Cardiac fibroblast (primary cell): Measurements from ENCODE around the gene SMLR1.

ENCODE experiments used
- DNase-seq, 2 donors: peaks; one replicate each; pipeline versions ENCODE4 v3.0.0 to v3.0.0-alpha.2; 2010; ENCODE audit warnings: low read depth in 2 of 2
- H3K4me3 ChIP-seq, 2 donors: replicated peaks in 1 of 2; 1 replicate in 1 of 2; 2 replicates in 1 of 2; pipeline ENCODE4 v1.5.1; 2011; ENCODE audit warnings: low read depth in 2 of 2, low read length in 2 of 2, mild to moderate bottlenecking in 2 of 2, moderate library complexity in 1 of 2
- TF ChIP-seq, protein P1 (sequence below): IDR thresholded peaks from one replicate; pipeline ENCODE4 v1.5.1; 2011; ENCODE audit warnings: low read depth, mild to moderate bottlenecking, low read length, inconsistent platforms

Gene SMLR1

DNA sequence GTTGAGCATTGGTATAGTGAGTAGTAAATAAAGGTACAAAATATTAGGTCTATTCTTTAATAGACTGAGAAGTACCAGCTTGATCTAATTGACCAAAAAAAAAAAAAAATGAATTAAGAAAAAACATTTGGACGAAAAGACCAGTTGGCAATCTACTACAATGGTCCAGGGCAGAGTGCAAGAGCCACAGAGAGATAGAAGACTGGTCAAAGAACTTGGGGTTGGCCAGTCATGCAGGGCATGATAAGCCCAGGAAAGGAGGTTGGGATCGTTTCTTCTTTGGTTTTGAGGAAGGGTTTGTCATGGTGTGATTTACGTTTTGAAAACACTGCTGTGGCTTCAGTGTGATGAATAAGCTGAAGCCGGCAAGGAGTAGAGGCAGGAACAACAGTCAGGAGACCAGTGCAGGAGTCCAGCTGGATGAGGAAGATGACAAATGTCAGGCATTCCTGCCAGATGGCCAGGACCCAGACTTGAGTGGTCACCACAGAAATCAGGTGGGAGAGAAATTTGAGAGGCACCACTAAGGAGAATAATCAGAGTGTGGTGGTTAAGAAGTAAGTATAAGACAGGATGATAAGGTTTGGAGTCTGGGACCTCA is 14.0 kb downstream of the SMLR1 start:
- TF ChIP-seq, protein P1, sequence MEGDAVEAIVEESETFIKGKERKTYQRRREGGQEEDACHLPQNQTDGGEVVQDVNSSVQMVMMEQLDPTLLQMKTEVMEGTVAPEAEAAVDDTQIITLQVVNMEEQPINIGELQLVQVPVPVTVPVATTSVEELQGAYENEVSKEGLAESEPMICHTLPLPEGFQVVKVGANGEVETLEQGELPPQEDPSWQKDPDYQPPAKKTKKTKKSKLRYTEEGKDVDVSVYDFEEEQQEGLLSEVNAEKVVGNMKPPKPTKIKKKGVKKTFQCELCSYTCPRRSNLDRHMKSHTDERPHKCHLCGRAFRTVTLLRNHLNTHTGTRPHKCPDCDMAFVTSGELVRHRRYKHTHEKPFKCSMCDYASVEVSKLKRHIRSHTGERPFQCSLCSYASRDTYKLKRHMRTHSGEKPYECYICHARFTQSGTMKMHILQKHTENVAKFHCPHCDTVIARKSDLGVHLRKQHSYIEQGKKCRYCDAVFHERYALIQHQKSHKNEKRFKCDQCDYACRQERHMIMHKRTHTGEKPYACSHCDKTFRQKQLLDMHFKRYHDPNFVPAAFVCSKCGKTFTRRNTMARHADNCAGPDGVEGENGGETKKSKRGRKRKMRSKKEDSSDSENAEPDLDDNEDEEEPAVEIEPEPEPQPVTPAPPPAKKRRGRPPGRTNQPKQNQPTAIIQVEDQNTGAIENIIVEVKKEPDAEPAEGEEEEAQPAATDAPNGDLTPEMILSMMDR: no peak
- no peak for DNase-seq

DNA sequence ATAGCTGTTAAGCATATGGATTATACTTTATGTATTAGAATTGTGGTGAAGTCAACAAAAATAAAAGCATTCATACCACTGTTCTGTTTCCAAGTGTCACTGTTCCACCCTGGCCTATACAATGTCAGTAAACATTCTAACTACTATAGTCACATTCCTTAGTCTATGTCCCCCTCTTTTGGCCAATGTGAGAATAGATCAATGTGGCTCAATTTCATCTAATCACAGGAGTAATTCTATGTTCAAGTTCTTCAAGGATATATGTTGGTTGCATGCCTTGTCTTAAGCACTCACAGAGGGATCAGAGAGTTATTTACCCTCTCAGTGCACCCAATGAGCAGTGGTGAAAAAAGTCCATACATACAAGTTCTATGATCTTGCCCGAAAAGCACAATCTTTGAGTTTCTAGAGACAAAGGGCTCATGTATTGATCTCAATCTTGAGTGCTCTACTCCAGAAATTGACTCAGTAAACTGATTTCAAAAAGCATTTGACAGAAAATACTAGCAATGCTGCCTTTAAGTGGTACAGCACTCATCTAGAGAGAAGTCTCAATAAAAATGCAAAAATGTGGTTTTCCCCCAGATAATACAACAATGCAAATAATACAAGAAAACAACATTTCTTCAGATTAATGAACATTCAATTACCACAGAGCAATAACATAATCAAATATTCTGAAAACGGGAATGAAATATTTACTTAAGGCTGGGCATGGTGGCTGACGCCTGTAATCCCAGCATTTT is 16.5 kb downstream of the SMLR1 start:
- TF ChIP-seq, protein P1: peak; percentile 36
- peak; percentile 53 to 55 for DNase-seq

More for the DNA sequence above, 14.0 kb downstream of the SMLR1 start:
- no peak overlapping the region for H3K4me3 ChIP-seq

DNA sequence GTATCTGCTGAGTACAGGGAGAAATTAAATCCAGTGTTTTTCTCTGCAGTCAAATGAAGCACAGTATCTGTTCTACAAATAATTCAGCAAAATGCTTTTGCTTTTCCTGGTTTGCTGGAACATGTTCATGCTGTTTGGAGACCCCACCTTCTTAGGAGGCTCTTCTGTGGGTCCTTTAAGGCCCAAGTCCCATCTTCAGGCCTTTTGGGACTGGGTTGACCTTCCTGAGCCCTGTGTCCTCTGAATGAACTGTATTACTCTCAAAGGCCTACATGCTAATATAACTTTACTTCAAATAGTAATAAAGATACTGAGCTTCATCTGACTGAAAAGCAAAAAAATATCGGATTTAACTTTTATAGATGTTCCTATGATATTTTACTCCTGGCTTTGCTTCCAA is 19.3 kb downstream of the SMLR1 start:
- no peak for DNase-seq
- H3K4me3 ChIP-seq: no peak overlapping the region
- TF ChIP-seq, protein P1: no peak

More for the DNA sequence above, 16.5 kb downstream of the SMLR1 start:
- H3K4me3 ChIP-seq: no peak overlapping the region

DNA sequence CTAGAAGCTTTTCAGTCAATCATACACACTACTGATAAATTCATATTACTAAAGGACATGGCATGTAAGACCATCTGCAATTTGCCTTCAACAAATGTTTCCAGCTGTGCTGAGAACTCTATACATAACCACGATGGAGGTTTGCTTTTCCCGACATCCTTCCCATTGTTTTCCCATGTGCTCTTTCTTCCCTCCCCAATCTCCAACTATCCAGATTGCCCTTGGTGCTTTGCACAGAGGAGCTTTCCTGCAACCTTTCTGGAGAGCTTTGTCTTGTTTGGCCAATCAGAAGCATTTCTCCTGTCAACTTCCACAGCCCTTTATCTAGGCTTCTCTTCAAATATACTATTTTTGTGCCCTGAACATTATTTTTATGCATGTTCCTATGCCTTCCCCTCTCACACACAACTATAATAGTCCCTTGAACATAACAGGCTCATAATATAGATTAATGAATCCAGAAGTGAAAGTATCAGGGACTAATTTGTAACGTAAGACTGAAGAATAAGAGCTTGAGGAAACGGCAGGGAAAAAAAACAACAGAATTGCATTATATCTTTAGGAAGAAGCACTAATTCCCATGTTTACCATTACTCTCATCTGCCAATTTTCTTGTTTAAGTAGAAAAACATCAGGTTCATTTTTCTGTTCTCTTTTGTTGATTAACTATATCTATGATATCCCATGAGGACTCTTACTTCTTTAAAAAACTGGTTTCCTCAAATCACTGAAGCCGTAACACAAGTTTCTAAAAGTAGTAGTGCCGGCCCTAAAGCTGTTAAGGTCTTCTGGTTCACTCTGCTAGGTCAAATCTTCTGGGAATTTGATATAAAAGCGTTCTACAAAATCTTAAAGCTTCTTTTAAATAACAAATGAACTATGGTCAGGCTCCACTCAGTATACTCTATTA is 20.1 kb downstream of the SMLR1 start:
- TF ChIP-seq, protein P1: no peak
- DNase-seq: no peak
- H3K4me3 ChIP-seq: no peak overlapping the region

DNA sequence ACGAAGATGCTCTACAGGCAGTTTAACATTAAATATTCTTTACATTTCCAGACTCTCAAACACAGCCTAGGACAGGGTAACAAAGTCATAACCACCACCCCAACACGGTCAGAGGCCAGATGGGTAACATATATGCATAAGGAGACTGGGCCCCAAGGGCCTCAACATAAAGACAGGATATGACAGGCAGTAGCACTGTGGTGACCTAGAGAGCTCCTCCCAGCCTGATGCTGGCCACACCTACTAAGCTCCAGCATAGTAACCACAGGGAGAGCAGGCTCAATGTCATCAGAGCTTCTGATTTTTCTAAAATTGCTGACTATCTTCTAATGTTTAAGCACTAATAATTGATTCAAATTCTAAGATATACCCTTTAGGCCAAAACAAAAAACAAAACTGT is 21.7 kb downstream of the SMLR1 start:
- no peak for DNase-seq
- TF ChIP-seq, protein P1: no peak
- no peak overlapping the region for H3K4me3 ChIP-seq

DNA sequence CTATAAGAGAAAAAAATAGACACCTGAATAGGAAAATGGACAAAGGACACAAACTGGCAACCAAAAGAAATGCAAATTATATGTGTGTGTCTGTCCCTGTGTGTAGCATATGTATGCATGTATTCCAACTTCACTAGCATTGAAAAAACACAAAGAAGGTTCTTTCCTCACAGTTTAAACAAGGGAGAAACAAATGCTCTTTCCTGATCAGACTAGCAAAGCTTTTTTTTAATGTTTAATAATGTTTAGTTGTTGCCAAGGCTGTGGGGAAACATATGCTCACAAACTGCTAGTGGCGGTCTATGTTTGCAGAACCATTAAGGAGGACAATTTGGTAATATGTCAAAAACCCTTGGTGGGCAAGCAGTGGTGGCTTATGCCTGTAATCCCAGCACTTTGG is 22.4 kb downstream of the SMLR1 start:
- DNase-seq: no peak
- TF ChIP-seq, protein P1: no peak
- H3K4me3 ChIP-seq: no peak overlapping the region
